GM18907 (cell line): ENCODE measurements around the gene SEC22B.
"Not testable (repeated sequence)": the region's sequence is repeated elsewhere in the genome, so short reads cannot be mapped to it uniquely, and the experiment has no call there.

ENCODE experiments used
- ATAC-seq: cut with Tn5 transposase; IDR thresholded peaks from one replicate; pipeline ENCODE4 v1.9.1; 2021; ENCODE audit warnings: mild to moderate bottlenecking, moderate library complexity; ENCODE audit not compliant: unreplicated experiment

SEC22B gene

DNA sequence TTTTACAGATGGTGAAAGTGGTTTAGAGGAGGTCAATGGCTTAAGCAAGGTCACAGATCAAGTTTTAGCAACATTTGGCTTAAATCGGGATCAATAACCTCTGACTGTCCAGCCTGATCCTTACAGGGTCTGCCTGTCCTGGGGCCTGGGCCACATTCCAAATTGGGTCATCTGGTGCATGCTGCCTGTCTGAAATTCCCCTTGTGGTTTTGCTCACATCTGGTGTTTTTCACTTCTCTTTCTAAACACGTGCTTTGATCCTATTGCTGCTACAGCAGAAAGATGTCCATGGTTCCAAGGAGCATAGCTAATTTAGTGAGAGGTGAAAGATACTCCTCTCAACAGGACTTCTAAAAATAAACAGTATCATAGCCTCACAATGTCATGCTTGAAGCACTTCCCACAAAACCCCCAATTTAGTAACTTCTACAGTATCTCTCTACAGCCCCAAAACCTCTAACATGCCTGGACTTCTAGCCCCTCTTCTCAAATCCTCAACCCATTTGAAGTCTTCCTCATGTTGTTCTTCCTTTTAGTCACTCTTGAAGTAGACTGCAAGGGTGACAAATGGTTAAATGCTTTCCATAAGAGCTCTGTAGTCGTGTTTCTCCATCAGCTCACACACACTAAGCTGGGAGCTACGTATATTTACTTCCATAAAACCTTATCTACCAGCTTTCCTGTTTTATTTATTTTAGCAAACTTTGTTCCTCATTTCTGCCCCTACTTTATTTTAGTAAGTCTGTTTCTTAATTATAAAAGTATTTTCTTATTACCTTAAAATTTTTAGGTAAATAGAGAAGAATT, 58.7 kb downstream of the SEC22B start:
- ATAC-seq, result peak; percentile 72

DNA sequence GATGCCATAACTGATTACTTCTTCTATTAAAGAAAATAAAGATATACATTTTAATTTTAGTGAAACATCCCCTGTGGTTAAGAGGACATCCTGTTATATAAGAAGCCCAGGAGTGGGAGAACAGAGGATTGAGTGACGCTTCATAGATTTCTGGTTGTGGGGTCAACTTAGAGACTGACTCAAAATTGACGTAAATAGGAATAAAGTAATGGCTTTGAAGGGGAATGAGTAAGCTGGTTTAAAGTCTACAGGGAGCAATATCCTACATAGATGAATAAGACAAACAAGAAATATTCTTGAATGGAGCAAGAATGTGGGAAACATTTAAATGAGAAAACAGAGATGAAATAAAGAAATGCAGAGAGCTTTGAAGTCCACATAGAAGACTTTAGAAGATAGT, 60.2 kb downstream of the SEC22B start:
- ATAC-seq, result not testable (repeated sequence)

DNA sequence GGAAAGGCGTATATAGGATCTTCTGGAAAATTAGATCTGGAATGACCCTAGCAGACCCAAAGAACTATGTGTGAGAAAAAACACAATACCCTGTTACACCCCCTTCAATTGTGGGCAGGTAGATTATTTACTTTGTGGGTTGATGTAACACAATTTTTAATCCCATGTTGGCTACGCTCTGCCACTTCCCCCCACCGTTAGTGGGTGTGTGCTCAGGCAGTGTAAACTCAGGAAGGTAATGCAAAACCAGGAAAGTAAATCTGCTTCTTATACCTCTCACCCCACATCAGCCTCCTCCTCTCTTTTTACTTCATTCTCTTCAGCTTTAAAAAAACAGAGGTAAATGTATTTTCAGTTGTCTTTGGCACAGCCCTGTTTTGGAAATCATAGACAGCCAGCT, 63.2 kb downstream of the SEC22B start:
- ATAC-seq, result not testable (repeated sequence)

DNA sequence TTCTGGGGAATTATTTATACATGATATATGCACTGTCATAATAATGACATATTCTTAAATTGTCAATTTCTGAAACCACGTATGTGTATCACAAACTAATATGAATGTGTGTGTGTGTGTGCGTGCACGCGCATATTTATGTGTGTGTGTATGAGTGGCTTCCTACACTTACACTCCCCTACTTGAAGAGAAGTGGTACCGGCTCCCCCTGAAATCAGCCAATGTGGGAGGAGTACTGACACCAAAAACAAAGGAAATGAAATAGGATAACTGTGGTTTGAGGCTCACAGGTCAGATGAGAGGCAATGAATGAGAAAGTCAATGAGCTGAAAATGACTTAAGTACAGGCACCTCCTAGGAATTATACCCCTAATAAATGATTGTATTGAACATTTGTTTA, 64.1 kb downstream of the SEC22B start:
- ATAC-seq, result not testable (repeated sequence)

DNA sequence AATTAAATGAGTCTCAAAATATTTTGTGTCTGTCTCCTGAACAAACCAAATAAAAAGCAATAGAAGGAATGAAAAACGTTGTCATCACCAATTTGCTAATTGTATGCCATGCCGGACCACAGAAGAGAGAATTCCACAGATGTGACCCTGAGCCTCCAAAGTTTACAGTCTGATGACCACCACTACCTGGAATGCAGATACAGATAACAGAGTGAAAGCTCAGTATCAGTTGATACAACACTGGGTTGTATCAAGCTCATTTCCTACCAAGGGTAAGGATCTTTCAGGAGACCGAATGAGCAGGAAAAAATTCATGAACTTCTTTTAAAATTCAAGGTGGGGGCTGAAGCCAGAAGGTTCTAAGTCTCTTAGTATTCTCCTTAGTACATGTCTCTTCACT, 64.5 kb downstream of the SEC22B start:
- ATAC-seq, result not testable (repeated sequence)

DNA sequence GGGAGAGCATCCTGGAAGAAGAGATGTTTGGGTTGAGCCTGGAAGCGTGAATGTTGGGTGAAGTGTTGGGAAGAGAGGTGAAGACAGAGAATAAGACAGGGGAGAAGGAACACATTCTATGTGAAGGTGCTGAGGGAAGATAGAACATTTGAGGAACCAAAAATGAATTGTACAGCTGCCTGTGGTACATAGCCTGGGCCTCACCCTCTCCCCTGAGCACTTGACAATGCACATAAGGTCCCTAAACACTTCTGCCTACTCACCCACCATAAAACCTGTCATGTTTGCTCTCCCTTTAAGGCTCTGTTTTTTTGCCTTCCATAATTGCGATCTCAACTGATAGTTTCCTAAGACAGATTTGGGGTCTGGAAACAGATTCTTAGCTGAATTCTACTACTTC, 65.3 kb downstream of the SEC22B start:
- not testable (repeated sequence) for ATAC-seq

DNA sequence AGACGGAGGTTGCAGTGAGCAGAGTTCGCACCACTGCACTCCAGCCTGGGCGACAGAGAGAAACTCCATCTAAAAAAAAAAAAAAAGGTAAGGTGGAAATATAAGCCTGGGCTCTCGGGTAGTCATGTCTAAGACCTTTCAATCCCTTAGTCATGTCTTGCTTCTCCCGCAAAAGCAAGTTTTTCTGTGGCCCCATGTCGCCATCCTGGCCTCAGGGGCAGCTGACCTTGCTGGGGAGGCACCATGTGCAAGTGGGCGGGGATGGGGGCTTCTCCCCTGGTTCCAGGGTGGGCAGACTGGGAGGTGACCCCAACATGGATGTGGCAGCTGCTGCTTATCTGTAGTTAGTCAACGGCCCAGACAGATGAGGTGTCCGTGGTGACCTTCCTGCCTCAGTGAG, 66.7 kb downstream of the SEC22B start:
- ATAC-seq, result not testable (repeated sequence)

DNA sequence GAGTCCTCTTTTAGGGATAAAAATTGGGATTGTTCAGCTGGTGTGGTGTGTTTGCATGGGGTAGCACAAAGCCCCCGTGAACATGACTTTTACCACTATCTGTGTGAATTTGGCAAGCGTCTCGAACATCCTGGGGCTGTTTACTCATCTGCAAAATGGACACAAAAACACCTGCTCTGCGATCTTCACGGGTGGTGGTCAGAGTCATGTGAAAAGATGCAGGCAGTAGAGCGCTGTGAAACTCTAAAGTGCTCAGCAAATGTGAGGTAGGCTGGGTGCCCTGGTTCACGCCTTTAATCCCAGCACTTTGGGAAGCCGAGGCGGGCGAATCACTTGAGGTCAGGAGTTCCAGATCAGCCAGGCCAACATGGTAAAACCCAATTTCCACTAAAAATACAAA, 67.1 kb downstream of the SEC22B start:
- ATAC-seq, result not testable (repeated sequence)

DNA sequence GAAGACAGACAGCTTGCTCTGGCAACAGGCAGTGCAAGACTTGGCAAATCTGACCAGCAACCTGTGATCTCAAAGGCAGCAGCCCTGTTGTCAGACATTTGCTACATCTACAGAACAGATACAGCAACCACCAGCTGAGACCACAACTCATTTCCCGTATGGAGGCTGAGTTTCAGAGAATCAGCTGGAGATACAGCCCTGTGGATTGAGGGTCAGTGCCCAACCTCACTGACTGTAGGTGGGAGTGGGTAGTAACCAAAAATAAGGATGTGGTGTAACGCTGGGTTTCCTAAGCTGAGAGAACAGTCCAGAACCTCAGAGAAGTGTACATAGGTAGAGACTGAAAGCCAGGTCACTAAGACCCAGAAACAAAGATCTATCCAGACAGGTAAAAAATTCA, 71.0 kb downstream of the SEC22B start:
- ATAC-seq, result not testable (repeated sequence)

DNA sequence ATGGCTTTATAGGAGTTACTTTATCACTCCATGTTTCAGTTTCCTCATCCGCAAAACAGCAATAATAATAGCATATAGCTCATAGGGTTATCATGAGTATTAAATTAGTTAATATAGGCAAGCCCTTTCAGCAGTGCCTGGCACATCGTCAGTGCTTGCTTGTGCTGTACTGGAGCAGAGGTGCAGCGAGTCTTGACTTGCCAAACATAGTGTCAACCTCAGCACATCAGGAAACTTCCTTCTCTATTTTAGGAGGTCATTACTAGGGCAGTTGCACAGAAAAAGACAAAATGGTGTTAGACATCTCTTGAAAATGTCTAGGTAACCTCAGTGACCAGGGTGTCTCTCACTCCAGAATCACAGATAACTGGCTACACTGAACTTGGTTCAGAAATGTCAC, 72.6 kb downstream of the SEC22B start:
- ATAC-seq, result not testable (repeated sequence)

DNA sequence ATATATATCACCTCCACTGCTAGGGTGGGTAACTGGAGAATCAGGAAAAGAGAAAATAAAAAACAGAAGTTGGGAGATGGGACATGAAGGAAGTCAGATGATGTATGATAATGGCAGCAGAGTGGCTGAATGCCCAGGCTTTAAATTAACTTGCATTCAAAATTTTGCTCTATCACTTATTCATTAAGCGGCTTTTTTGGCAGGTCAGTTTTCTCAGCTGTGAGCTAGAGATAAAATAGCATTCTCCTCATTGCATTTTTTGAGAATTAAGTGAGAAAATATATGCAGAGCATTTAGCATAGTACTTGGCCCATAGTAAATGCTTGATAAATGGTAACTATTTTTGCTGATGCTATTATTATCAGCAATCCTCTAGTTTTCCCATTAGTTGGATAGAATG, 74.7 kb downstream of the SEC22B start:
- not testable (repeated sequence) for ATAC-seq
